Fibroblast of lung (primary cell): Measurements from ENCODE around the gene DNAAF1. TPM values are rescaled to one million over a fixed set of nuclear protein-coding genes. Genes with fewer than 3 reads are reported as not detected.

Source experiments
- DNase-seq, 2 donors: peaks; one replicate each; pipeline versions ENCODE4 v3.0.0 to v3.0.0-alpha.2; 2010; ENCODE audit warnings: low read depth in 2 of 2
- H2AFZ ChIP-seq: 2 replicates; pipeline ENCODE4 v1.5.1; 2012; ENCODE audit warnings: low read length, control low read depth, inconsistent platforms
- H3K27ac ChIP-seq: 2 replicates; pipeline ENCODE4 v1.5.1; 2011; ENCODE audit warnings: low read length, control low read depth; ENCODE audit not compliant: insufficient read depth
- H3K27me3 ChIP-seq: 2 replicates; pipeline ENCODE4 v1.5.1; 2011; ENCODE audit warnings: mild to moderate bottlenecking, low read length; ENCODE audit not compliant: control insufficient read depth, insufficient read depth
- H3K36me3 ChIP-seq: 2 replicates; pipeline ENCODE4 v1.5.1; 2011; ENCODE audit warnings: low read length; ENCODE audit not compliant: control insufficient read depth, insufficient read depth
- H3K4me1 ChIP-seq: 2 replicates; pipeline ENCODE4 v1.5.1; 2011; ENCODE audit warnings: low read length; ENCODE audit not compliant: control insufficient read depth, insufficient read depth; ENCODE audit errors: extremely low read depth
- H3K4me2 ChIP-seq: 2 replicates; pipeline ENCODE4 v1.5.1; 2011; ENCODE audit warnings: low read length, control low read depth; ENCODE audit not compliant: insufficient read depth; ENCODE audit errors: extremely low read depth
- H3K4me3 ChIP-seq, 4 experiments: fragments of 200-600 bp in 1 of 4; sonication (generic) in 1 of 4; replicated peaks in 1 of 4; 2 replicates each; pipeline ENCODE4 v1.5.1; 2011 to 2016; ENCODE audit warnings: low read length in 4 of 4, low read depth in 3 of 4, mild to moderate bottlenecking in 3 of 4, control low read depth in 2 of 4, inconsistent platforms in 1 of 4, mixed read lengths in 1 of 4; ENCODE audit not compliant: insufficient read depth in 1 of 4; ENCODE audit errors: control extremely low read depth in 1 of 4
- H3K79me2 ChIP-seq: 2 replicates; pipeline ENCODE4 v1.5.1; 2012; ENCODE audit warnings: mild to moderate bottlenecking, low read length, inconsistent platforms; ENCODE audit not compliant: control insufficient read depth, insufficient read depth
- H3K9ac ChIP-seq: 2 replicates; pipeline ENCODE4 v1.5.1; 2011; ENCODE audit warnings: mild to moderate bottlenecking, low read length, control low read depth; ENCODE audit not compliant: insufficient read depth
- H3K9me3 ChIP-seq: 2 replicates; pipeline ENCODE4 v1.5.1; 2012; ENCODE audit warnings: low read depth, low read length; ENCODE audit not compliant: control insufficient read depth, insufficient read depth
- H4K20me1 ChIP-seq: 2 replicates; pipeline ENCODE4 v1.5.1; 2011; ENCODE audit warnings: low read length; ENCODE audit not compliant: control insufficient read depth, insufficient read depth; ENCODE audit errors: extremely low read depth
- EZH2 ChIP-seq: IDR thresholded peaks from 2 replicates; pipeline ENCODE4 v1.5.1; 2012; ENCODE audit warnings: low read length, control low read depth, mild to moderate bottlenecking; ENCODE audit errors: missing control alignments
- polyA plus RNA-seq, 2 donors: library from polyadenylated mRNA; depleted of rRNA in 1 of 2; stranded (reverse) in 1 of 2; unstranded in 1 of 2; fragments of >200 nt; gene quantifications; 2 replicates each; pipeline ENCODE4 v1.2.1, GENCODE V29; 2011 to 2012; ENCODE audit warnings: missing spikeins in 1 of 2
- total RNA-seq: library from RNA; depleted of rRNA; stranded (reverse); fragments of >200 nt; gene quantifications from 2 replicates; pipeline ENCODE4 v1.2.1, GENCODE V29; 2014
- TF ChIP-seq, protein P1 (sequence below), 2 donors: IDR thresholded peaks in 1 of 2; conservative IDR thresholded peaks in 1 of 2; 1 replicate in 1 of 2; 2 replicates in 1 of 2; pipeline ENCODE4 v1.5.1; 2011 to 2012; ENCODE audit warnings: low read length in 2 of 2, control low read depth in 1 of 2, inconsistent platforms in 1 of 2, low read depth in 1 of 2, mild to moderate bottlenecking in 1 of 2

Gene DNAAF1
- total and polyA plus RNA-seq, 2 donors (not counting 1 experiment from before 2014, with no cell fraction given): not detected

DNA sequence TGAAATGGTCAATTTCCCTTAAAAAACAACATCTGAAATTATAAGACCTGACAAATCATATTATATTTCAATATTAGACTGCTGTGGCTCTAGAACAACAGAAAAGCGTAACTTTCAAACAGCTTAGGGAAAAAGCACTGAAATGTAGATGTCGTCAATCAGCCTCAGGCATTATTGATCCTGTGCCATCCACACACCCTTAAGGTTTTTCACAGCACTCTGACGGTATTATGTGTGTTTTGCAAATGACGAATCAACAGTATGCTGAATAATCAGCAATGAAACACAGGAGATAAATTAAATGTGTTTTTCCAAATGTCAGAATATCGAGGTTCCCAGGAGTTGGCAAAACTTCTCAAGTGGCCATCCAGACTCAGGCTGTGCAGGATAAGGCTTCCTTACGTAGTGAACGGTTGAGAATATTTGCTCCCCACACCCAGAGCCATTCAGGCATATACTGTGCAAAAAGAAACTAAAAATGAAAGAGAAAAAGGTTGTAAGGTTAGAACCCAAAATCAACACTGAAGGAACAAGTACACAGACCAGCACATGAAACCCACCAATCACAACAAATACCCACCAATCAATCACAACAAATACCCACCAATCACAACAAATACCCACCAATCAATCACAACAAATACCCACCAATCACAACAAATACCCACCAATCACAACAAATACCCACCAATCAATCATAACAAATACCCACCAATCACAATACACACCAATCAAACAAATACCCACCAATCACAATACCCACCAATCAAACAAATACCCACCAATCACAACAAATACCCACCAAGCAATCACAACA is 20.6 kb upstream of the DNAAF1 start:
- TF ChIP-seq, protein P1, sequence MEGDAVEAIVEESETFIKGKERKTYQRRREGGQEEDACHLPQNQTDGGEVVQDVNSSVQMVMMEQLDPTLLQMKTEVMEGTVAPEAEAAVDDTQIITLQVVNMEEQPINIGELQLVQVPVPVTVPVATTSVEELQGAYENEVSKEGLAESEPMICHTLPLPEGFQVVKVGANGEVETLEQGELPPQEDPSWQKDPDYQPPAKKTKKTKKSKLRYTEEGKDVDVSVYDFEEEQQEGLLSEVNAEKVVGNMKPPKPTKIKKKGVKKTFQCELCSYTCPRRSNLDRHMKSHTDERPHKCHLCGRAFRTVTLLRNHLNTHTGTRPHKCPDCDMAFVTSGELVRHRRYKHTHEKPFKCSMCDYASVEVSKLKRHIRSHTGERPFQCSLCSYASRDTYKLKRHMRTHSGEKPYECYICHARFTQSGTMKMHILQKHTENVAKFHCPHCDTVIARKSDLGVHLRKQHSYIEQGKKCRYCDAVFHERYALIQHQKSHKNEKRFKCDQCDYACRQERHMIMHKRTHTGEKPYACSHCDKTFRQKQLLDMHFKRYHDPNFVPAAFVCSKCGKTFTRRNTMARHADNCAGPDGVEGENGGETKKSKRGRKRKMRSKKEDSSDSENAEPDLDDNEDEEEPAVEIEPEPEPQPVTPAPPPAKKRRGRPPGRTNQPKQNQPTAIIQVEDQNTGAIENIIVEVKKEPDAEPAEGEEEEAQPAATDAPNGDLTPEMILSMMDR (conservative IDR thresholded peaks at IDR 0.05 in 1 of 2, IDR thresholded peaks at IDR 0.05 in 1 of 2; ENCODE audit: low read depth in 1 of 2, low read length in 2 of 2): no peak
- no peak for TF ChIP-seq EZH2
- no peak for DNase-seq
- Histone ChIP-seq H3K27ac (no peak overlapping the region), H3K9me3 (no peaks in the 10 kb centered on the region), H3K36me3 (peaks cover 6% of the 10 kb centered on the region), H3K4me2 (no peak overlapping the region), H3K79me2 (no peaks in the 10 kb centered on the region), H2AFZ (no peak overlapping the region), H3K27me3 (no peaks in the 10 kb centered on the region), H3K4me1 (no peaks in the 10 kb centered on the region), H4K20me1 (no peaks in the 10 kb centered on the region), H3K9ac (no peak overlapping the region), H3K4me3 (no peak overlapping the region)

DNA sequence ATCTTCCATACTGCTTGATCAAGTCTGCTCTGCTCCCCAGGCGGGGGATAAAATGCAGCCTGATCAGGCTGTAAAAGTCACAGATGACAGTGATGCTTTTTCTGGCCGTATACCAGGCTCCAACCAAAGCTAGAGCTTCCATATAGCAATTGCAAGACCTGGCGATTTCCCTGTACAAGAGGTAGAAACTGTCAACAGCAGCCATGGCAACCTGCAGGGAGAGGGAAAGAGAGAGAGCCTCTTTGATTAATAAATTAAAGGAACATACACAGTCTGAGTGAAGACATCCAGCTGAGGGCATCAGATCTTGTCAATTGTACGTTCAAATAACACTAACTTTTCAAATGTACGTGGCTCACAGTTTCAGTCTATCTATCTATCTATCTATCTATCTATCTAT is 14.0 kb upstream of the DNAAF1 start:
- Histone ChIP-seq H4K20me1 (no peaks in the 10 kb centered on the region), H3K4me3 (no peak overlapping the region), H3K9me3 (no peaks in the 10 kb centered on the region), H3K9ac (no peak overlapping the region), H3K27ac (no peak overlapping the region), H3K36me3 (peaks cover 2% of the 10 kb centered on the region), H3K79me2 (no peaks in the 10 kb centered on the region), H2AFZ (no peak overlapping the region), H3K27me3 (no peaks in the 10 kb centered on the region), H3K4me2 (no peak overlapping the region), H3K4me1 (no peaks in the 10 kb centered on the region)
- DNase-seq: no peak
- TF ChIP-seq, protein P1 (conservative IDR thresholded peaks at IDR 0.05 in 1 of 2, IDR thresholded peaks at IDR 0.05 in 1 of 2; ENCODE audit: low read depth in 1 of 2, low read length in 2 of 2): no peak
- TF ChIP-seq EZH2: no peak

DNA sequence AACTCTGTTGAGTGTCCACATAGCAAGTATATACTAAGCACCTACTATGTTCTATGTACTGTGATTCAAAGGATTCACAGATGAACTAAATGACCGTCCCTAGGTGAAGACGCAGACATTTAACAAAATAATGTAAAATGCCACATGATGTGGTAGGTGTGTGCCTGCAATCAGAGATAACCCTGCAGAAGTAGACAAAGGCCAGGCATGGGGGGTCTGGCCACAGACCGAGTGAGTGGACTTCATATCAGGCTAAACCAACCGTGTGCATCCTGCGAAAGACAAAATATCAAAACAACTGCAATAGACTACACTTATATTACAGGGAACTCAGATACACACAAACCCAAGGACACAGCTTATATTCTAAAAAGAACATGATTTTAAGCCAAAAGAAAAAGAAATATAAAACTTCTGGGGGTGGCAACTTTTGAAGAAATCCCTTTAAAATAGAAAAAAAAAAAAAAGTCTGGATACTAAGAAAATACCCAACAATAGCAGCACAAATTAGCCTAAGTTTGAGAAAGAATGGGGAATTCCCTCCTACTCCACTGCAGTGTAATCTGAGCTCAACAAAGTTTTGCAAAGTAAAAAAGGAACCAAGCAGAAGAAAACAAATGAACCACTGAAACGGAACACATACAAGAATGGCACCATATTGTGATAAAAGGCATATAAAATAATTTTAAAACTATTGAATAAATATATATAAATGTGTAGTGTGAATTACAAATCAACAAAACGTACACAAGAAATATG is 12.4 kb upstream of the DNAAF1 start:
- peaks cover 2% of the 10 kb centered on the region for H3K36me3 ChIP-seq
- no peaks in the 10 kb centered on the region for H3K4me1 ChIP-seq
- no peak overlapping the region for H3K9ac ChIP-seq
- no peaks in the 10 kb centered on the region for H3K27me3 ChIP-seq
- no peak overlapping the region for H3K4me2 ChIP-seq
- H2AFZ ChIP-seq: no peak overlapping the region
- H3K9me3 ChIP-seq: no peaks in the 10 kb centered on the region
- TF ChIP-seq, protein P1 (conservative IDR thresholded peaks at IDR 0.05 in 1 of 2, IDR thresholded peaks at IDR 0.05 in 1 of 2; ENCODE audit: low read depth in 1 of 2, low read length in 2 of 2): no peak
- no peak for TF ChIP-seq EZH2
- no peak overlapping the region for H3K4me3 ChIP-seq
- no peak for DNase-seq
- H3K79me2 ChIP-seq: no peaks in the 10 kb centered on the region
- no peak overlapping the region for H3K27ac ChIP-seq
- H4K20me1 ChIP-seq: no peaks in the 10 kb centered on the region
